G401 (cell line): Measurements from ENCODE around the gene ZFTA. TPM values are rescaled to one million over a fixed set of nuclear protein-coding genes. Genes with fewer than 3 reads are reported as not detected.
A peak's percentile ranks its signal among the peaks of the same experiment; 100 is the strongest.

ENCODE experiments used
- DNase-seq: peaks from one replicate; pipeline ENCODE4 v3.0.0-alpha.2; 2015; ENCODE audit warnings: low spot score
- in situ Hi-C: cut with HindIII; loops from 2 replicates; pipeline ENCODE4 v1.10.0; 2016; ENCODE audit warnings: low sequenced_read_pairs, mixed read lengths
- total RNA-seq: library from RNA; depleted of rRNA; stranded (reverse); fragments of >200 nt; shearing (Covaris generic); gene quantifications from 2 replicates; pipeline ENCODE4 v1.2.3, GENCODE V29; 2014; rRNA removed

The ZFTA gene
- total RNA-seq, 1 experiment from 2014 or later = 41.1 TPM

- DNase-seq = no peak
- in situ Hi-C loops = no loop called here
These were observed 6.5 kb downstream of the ZFTA start for GRCh38 chr11:63761931-63762653.

- in situ Hi-C loops = no loop called here
- no peak for DNase-seq
These were observed 7.4 kb downstream of the ZFTA start for GRCh38 chr11:63761188-63761587.

- no peak for DNase-seq
- in situ Hi-C loops = no loop called here
These were observed 8.0 kb downstream of the ZFTA start for GRCh38 chr11:63760487-63761079.

GRCh38 chr11:63756919-63757761, 11.4 kb downstream of the ZFTA start:
- in situ Hi-C loops = no loop called here
- DNase-seq = no peak

GRCh38 chr11:63749624-63750023, 19.0 kb downstream of the ZFTA start:
- in situ Hi-C loops = no loop called here
- no peak for DNase-seq

- in situ Hi-C loops = no loop called here
These were observed 21.6 kb downstream of the ZFTA start for GRCh38 chr11:63747011-63747410.

GRCh38 chr11:63745304-63746170, 23.0 kb downstream of the ZFTA start:
- in situ Hi-C loops = no loop called here
- DNase-seq = peak; percentile 54

More at GRCh38 chr11:63747011-63747410, 21.6 kb downstream of the ZFTA start:
- no peak for DNase-seq

GRCh38 chr11:63738720-63739360, 29.7 kb downstream of the ZFTA start:
- in situ Hi-C loops = no loop called here

GRCh38 chr11:63737718-63738117, 30.9 kb downstream of the ZFTA start:
- in situ Hi-C loops = no loop called here
- no peak for DNase-seq

More at GRCh38 chr11:63738720-63739360, 29.7 kb downstream of the ZFTA start:
- peak; percentile 89 for DNase-seq

GRCh38 chr11:63736864-63737263, 31.7 kb downstream of the ZFTA start:
- no peak for DNase-seq
- in situ Hi-C loops = no loop called here

GRCh38 chr11:63729326-63729725, 39.2 kb downstream of the ZFTA start:
- in situ Hi-C loops = no loop called here
- DNase-seq = no peak

GRCh38 chr11:63720611-63721010, 48.0 kb downstream of the ZFTA start:
- in situ Hi-C loops = no loop called here
- DNase-seq = no peak

- in situ Hi-C loops = no loop called here
- peak; percentile 61 for DNase-seq
These were observed 48.6 kb downstream of the ZFTA start for GRCh38 chr11:63719987-63720386.

- in situ Hi-C loops = no loop called here
- DNase-seq = no peak
These were observed 49.6 kb downstream of the ZFTA start for GRCh38 chr11:63719001-63719400.

Other genes starting within 250 kb of the ZFTA start
- gene PLAAT4, start 232.0 kb downstream of the ZFTA start, total RNA-seq = not detected in 2 replicates
- not detected in 2 replicates for gene PLAAT2, start 205.4 kb downstream of the ZFTA start, total RNA-seq
- gene PLAAT3, start 154.3 kb downstream of the ZFTA start, total RNA-seq = 19.6 and 26.9 TPM in 2 replicates
- gene ATL3, start 97.4 kb downstream of the ZFTA start, total RNA-seq = 26.0 and 40.0 TPM in 2 replicates
- 78.3 and 80.5 TPM in 2 replicates for gene RTN3, start 87.3 kb downstream of the ZFTA start, total RNA-seq
- gene SPINDOC, start 44.7 kb upstream of the ZFTA start, total RNA-seq = 96.4 and 96.8 TPM in 2 replicates
- 21.0 and 22.5 TPM in 2 replicates for gene MARK2, start 70.3 kb upstream of the ZFTA start, total RNA-seq
- gene RCOR2, start 148.4 kb upstream of the ZFTA start, total RNA-seq = 53.3 and 54.9 TPM in 2 replicates
- gene NAA40, start 170.2 kb upstream of the ZFTA start, total RNA-seq = 44.2 and 50.7 TPM in 2 replicates
- gene COX8A, start 205.8 kb upstream of the ZFTA start, total RNA-seq = 499 and 536 TPM in 2 replicates
- gene OTUB1, start 217.7 kb upstream of the ZFTA start, total RNA-seq = 123 and 143 TPM in 2 replicates